GM19099 (cell line): ENCODE results near the gene KRT34.
"Not testable (repeated sequence)": the region's sequence is repeated elsewhere in the genome, so short reads cannot be mapped to it uniquely, and the experiment has no call there.

Experiments used
- POLR2A ChIP-seq: IDR thresholded peaks from 3 replicates; pipeline ENCODE4 v1.6.1; 2011; ENCODE audit warnings: low read depth; ENCODE audit not compliant: insufficient read length; ENCODE audit errors: extremely low read depth

The KRT34 gene

GRCh38 chr17:41381943-41382342 is at the start of gene KRT34:
Gene KRT34, minus strand, starts transcription at chr17:41382306. Its CDS starts 60 bp downstream, at chr17:41382246.
- not testable (repeated sequence) for TF ChIP-seq POLR2A

- TF ChIP-seq POLR2A, result no peak
Observed at GRCh38 chr17:41429667-41430066, 47.6 kb upstream of the KRT34 start.

- TF ChIP-seq POLR2A, result no peak
Observed at GRCh38 chr17:41428591-41429291, 46.6 kb upstream of the KRT34 start.

GRCh38 chr17:41424111-41424635 is 42.1 kb upstream of the KRT34 start, which contains the start of gene KRT37:
Gene KRT37, minus strand, starts transcription at chr17:41424585. Its CDS starts 62 bp downstream, at chr17:41424523.
- TF ChIP-seq POLR2A, result no peak

- TF ChIP-seq POLR2A, result no peak
Observed at GRCh38 chr17:41421617-41422016, 39.5 kb upstream of the KRT34 start.

- no peak for TF ChIP-seq POLR2A
Observed at GRCh38 chr17:41421116-41421515, 39.0 kb upstream of the KRT34 start.

GRCh38 chr17:41420134-41420533 is 38.0 kb upstream of the KRT34 start:
- no peak for TF ChIP-seq POLR2A

GRCh38 chr17:41419716-41420115 is 37.6 kb upstream of the KRT34 start:
- TF ChIP-seq POLR2A, result no peak

GRCh38 chr17:41418116-41418860 is 36.2 kb upstream of the KRT34 start:
- TF ChIP-seq POLR2A, result no peak

GRCh38 chr17:41417576-41418015 is 35.5 kb upstream of the KRT34 start:
- no peak for TF ChIP-seq POLR2A

GRCh38 chr17:41417127-41417526 is 35.0 kb upstream of the KRT34 start:
- TF ChIP-seq POLR2A, result no peak

GRCh38 chr17:41416479-41416878 is 34.4 kb upstream of the KRT34 start:
- TF ChIP-seq POLR2A, result no peak

GRCh38 chr17:41415833-41416335 is 33.8 kb upstream of the KRT34 start:
- TF ChIP-seq POLR2A, result no peak

GRCh38 chr17:41415411-41415810 is 33.3 kb upstream of the KRT34 start:
- TF ChIP-seq POLR2A, result no peak

- no peak for TF ChIP-seq POLR2A
Observed at GRCh38 chr17:41413982-41414381, 31.9 kb upstream of the KRT34 start.
